ENCODE measurements around the gene MIEN1.

- TF ChIP-seq POLR2A (IDR thresholded peaks at IDR 0.05) (no peak), CTCF (IDR thresholded peaks at IDR 0.05) (no peak), POLR2AphosphoS5 (IDR thresholded peaks at IDR 0.05) (no peak)
These were observed 23.9 kb downstream of the MIEN1 start for GRCh38 chr17:39706383-39706782.

All from prostate gland (tissue), 2 donors.